SK-N-SH treated with all-trans-retinoic acid at 6 μM for 48 hours (cell line): ENCODE results near the gene GYG1.

Source experiments
- ATAC-seq: fragments of 200-7000 bp; cut with Tn5 transposase; 3 replicates; pipeline ENCODE4 v1.9.1; 2020; ENCODE audit warnings: mild to moderate bottlenecking, moderate library complexity
- ARNTL ChIP-seq: fragments of 450-650 bp; formaldehyde crosslinking; IDR thresholded peaks from 2 replicates; pipeline ENCODE4 v1.5.0; 2020; ENCODE audit warnings: low read depth, mild to moderate bottlenecking, moderate library complexity, borderline replicate concordance
- BACH2 ChIP-seq: fragments of 250-450 bp; sonication (Bioruptor Pico); IDR thresholded peaks from 2 replicates; pipeline ENCODE4 v1.9.0; 2021; ENCODE audit warnings: mild to moderate bottlenecking, borderline replicate concordance
- CSDC2 ChIP-seq: fragments of 250-450 bp; sonication (Bioruptor Pico); IDR thresholded peaks from 2 replicates; pipeline ENCODE4 v1.5.0; 2020; ENCODE audit warnings: mild to moderate bottlenecking, moderate library complexity
- GLIS3 ChIP-seq: fragments of 250-450 bp; sonication (Bioruptor Pico); IDR thresholded peaks from 2 replicates; pipeline ENCODE4 v1.5.0; 2020; ENCODE audit warnings: mild to moderate bottlenecking, moderate library complexity
- ISL1 ChIP-seq: fragments of 250-450 bp; sonication (Bioruptor Pico); IDR thresholded peaks from 2 replicates; pipeline ENCODE4 v2.1.2; 2022; ENCODE audit warnings: mild to moderate bottlenecking, moderate library complexity
- PPARA ChIP-seq: fragments of 250-450 bp; sonication (Bioruptor Pico); IDR thresholded peaks from 2 replicates; pipeline ENCODE4 v1.5.0; 2020; ENCODE audit warnings: mild to moderate bottlenecking, borderline replicate concordance
- RARB ChIP-seq: fragments of 250-450 bp; sonication (Bioruptor Pico); IDR thresholded peaks from 2 replicates; pipeline ENCODE4 v1.8.0; 2021; ENCODE audit warnings: mild to moderate bottlenecking, moderate library complexity
- SNAI2 ChIP-seq: fragments of 250-450 bp; sonication (Bioruptor Pico); IDR thresholded peaks from 2 replicates; pipeline ENCODE4 v1.5.0; 2020; ENCODE audit warnings: mild to moderate bottlenecking, moderate library complexity
- TCF4 ChIP-seq: fragments of 250-450 bp; sonication (Bioruptor Pico); IDR thresholded peaks from 2 replicates; pipeline ENCODE4 v1.8.0; 2021; ENCODE audit warnings: mild to moderate bottlenecking, moderate library complexity, borderline replicate concordance
- TOX ChIP-seq: fragments of 250-450 bp; sonication (Bioruptor Pico); IDR thresholded peaks from 2 replicates; pipeline ENCODE4 v1.8.0; 2021; ENCODE audit warnings: mild to moderate bottlenecking, moderate library complexity, borderline replicate concordance
- ZFP30 ChIP-seq: fragments of 450-650 bp; formaldehyde crosslinking; IDR thresholded peaks from 2 replicates; pipeline ENCODE4 v1.5.0; 2022; ENCODE audit warnings: mild to moderate bottlenecking, moderate library complexity
- ZNF565 ChIP-seq: fragments of 450-650 bp; formaldehyde crosslinking; conservative IDR thresholded peaks from 2 replicates; pipeline ENCODE4 v1.5.0; 2020; ENCODE audit warnings: low read depth, mild to moderate bottlenecking, moderate library complexity
- ZNF70 ChIP-seq: fragments of 450-650 bp; formaldehyde crosslinking; IDR thresholded peaks from 2 replicates; pipeline ENCODE4 v1.5.0; 2020; ENCODE audit warnings: mild to moderate bottlenecking, moderate library complexity
- ZNF8 ChIP-seq: fragments of 450-650 bp; formaldehyde crosslinking; IDR thresholded peaks from 2 replicates; pipeline ENCODE4 v1.5.0; 2020; ENCODE audit warnings: mild to moderate bottlenecking, moderate library complexity
- TF ChIP-seq, protein P1 (sequence below): fragments of 250-450 bp; sonication (Bioruptor Pico); IDR thresholded peaks from 2 replicates; pipeline ENCODE4 v1.8.0; 2020; ENCODE audit warnings: mild to moderate bottlenecking, moderate library complexity, borderline replicate concordance
- TF ChIP-seq, protein P2 (sequence below): fragments of 250-450 bp; sonication (Bioruptor Pico); IDR thresholded peaks from 2 replicates; pipeline ENCODE4 v1.5.0; 2020; ENCODE audit warnings: mild to moderate bottlenecking, moderate library complexity
- TF ChIP-seq, protein P3 (sequence below): fragments of 250-450 bp; sonication (Bioruptor Pico); IDR thresholded peaks from 2 replicates; pipeline ENCODE4 v1.5.1; 2020; ENCODE audit warnings: low read depth, mild to moderate bottlenecking, moderate library complexity
- TF ChIP-seq, protein P4 (sequence below): fragments of 250-450 bp; sonication (Bioruptor Pico); IDR thresholded peaks from 2 replicates; pipeline ENCODE4 v1.8.0; 2021; ENCODE audit warnings: low read depth, mild to moderate bottlenecking, moderate library complexity, borderline replicate concordance
- TF ChIP-seq, protein P5 (sequence below): fragments of 250-450 bp; sonication (Bioruptor Pico); IDR thresholded peaks from 2 replicates; pipeline ENCODE4 v1.5.1; 2021; ENCODE audit warnings: mild to moderate bottlenecking, moderate library complexity

The GYG1 gene

DNA sequence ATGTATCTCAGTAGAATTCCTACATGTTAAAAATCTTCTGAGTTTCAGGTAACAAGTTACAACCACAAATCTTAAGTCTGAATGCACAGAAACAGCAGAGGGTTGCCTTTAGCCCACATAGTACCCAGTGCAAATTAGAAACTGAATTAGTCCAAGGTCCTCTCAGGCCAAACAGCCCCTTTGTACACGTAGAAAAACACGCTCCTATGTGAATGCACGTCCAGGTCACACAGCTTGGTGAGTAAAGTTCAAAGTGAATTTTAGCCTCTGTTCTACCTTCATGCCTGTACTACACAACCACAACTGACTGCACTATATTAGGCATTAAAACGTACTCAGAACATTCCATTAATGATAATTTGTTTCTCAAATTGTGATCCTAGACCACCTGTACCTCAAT lies 46.3 kb downstream of the GYG1 start:
- TF ChIP-seq SNAI2 (CRISPR knock-in tag), result no peak
- TF ChIP-seq, protein P1, sequence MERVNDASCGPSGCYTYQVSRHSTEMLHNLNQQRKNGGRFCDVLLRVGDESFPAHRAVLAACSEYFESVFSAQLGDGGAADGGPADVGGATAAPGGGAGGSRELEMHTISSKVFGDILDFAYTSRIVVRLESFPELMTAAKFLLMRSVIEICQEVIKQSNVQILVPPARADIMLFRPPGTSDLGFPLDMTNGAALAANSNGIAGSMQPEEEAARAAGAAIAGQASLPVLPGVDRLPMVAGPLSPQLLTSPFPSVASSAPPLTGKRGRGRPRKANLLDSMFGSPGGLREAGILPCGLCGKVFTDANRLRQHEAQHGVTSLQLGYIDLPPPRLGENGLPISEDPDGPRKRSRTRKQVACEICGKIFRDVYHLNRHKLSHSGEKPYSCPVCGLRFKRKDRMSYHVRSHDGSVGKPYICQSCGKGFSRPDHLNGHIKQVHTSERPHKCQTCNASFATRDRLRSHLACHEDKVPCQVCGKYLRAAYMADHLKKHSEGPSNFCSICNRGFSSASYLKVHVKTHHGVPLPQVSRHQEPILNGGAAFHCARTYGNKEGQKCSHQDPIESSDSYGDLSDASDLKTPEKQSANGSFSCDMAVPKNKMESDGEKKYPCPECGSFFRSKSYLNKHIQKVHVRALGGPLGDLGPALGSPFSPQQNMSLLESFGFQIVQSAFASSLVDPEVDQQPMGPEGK, result no peak
- TF ChIP-seq, protein P2, sequence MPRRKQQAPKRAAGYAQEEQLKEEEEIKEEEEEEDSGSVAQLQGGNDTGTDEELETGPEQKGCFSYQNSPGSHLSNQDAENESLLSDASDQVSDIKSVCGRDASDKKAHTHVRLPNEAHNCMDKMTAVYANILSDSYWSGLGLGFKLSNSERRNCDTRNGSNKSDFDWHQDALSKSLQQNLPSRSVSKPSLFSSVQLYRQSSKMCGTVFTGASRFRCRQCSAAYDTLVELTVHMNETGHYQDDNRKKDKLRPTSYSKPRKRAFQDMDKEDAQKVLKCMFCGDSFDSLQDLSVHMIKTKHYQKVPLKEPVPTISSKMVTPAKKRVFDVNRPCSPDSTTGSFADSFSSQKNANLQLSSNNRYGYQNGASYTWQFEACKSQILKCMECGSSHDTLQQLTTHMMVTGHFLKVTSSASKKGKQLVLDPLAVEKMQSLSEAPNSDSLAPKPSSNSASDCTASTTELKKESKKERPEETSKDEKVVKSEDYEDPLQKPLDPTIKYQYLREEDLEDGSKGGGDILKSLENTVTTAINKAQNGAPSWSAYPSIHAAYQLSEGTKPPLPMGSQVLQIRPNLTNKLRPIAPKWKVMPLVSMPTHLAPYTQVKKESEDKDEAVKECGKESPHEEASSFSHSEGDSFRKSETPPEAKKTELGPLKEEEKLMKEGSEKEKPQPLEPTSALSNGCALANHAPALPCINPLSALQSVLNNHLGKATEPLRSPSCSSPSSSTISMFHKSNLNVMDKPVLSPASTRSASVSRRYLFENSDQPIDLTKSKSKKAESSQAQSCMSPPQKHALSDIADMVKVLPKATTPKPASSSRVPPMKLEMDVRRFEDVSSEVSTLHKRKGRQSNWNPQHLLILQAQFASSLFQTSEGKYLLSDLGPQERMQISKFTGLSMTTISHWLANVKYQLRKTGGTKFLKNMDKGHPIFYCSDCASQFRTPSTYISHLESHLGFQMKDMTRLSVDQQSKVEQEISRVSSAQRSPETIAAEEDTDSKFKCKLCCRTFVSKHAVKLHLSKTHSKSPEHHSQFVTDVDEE, result no peak
- TF ChIP-seq ISL1 (CRISPR knock-in tag), result no peak
- TF ChIP-seq, all 23 proteins: peak for 0

DNA sequence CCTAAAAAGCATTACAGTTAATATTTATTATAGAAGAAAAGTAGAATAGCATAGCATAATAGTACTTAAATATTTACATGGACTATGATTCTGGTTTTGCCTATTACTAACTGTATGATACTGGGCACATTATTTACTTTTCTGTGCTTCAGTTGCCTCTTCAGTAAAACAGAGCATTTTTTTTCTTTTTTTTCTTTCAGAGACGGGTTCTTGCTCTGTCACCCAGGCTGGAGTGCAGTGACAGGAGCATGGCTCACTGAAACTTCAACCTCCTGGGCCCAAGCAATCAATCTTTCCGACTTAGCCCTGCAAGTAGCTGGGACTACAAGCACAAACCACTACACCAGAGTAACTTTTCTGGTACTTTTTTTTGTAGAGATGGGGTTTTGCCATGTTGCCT lies 47.0 kb downstream of the GYG1 start:
- ATAC-seq, result no peak
- TF ChIP-seq, protein P3, sequence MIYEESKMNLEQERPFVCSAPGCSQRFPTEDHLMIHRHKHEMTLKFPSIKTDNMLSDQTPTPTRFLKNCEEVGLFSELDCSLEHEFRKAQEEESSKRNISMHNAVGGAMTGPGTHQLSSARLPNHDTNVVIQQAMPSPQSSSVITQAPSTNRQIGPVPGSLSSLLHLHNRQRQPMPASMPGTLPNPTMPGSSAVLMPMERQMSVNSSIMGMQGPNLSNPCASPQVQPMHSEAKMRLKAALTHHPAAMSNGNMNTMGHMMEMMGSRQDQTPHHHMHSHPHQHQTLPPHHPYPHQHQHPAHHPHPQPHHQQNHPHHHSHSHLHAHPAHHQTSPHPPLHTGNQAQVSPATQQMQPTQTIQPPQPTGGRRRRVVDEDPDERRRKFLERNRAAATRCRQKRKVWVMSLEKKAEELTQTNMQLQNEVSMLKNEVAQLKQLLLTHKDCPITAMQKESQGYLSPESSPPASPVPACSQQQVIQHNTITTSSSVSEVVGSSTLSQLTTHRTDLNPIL (CRISPR knock-in tag), result no peak

More for the DNA sequence above, 46.3 kb downstream of the GYG1 start:
- ATAC-seq, result no peak

DNA sequence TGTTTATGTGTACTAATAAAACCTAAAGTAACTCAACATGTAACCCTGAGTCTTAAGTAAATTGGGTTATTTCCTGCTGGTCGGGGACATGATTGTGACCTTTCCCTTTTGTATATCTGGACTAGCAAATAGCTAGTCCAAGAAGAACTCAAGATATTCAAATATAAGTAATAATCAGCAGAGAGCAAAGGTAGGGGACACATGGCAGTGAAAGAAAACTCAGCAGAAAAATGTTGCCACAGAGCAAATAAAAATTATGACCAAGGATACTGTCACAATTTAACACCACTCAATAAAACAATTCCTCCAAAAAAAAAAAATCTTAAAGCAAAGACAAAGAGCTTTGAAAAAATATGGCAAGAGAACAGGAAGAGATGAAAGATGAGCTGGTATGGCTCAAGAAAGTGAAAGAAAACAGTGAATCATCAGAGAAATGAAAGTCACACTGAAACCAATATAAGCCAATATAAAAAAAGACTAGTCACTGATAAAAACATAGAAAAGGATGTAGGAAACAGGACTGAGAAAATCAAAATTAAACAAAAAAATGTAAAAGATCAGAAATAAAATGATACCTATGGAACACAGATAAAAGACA lies 51.5 kb downstream of the GYG1 start:
- TF ChIP-seq SNAI2 (CRISPR knock-in tag), result no peak
- TF ChIP-seq CSDC2 (CRISPR knock-in tag), result no peak
- TF ChIP-seq, protein P4, sequence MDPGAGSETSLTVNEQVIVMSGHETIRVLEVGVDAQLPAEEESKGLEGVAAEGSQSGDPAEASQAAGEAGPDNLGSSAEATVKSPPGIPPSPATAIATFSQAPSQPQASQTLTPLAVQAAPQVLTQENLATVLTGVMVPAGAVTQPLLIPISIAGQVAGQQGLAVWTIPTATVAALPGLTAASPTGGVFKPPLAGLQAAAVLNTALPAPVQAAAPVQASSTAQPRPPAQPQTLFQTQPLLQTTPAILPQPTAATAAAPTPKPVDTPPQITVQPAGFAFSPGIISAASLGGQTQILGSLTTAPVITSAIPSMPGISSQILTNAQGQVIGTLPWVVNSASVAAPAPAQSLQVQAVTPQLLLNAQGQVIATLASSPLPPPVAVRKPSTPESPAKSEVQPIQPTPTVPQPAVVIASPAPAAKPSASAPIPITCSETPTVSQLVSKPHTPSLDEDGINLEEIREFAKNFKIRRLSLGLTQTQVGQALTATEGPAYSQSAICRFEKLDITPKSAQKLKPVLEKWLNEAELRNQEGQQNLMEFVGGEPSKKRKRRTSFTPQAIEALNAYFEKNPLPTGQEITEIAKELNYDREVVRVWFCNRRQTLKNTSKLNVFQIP (CRISPR knock-in tag), result no peak
- no peak for TF ChIP-seq ARNTL (CRISPR knock-in tag)
- TF ChIP-seq, protein P1, result no peak
- no peak for TF ChIP-seq ZFP30 (CRISPR knock-in tag)
- no peak for TF ChIP-seq ISL1 (CRISPR knock-in tag)
- TF ChIP-seq, protein P5, sequence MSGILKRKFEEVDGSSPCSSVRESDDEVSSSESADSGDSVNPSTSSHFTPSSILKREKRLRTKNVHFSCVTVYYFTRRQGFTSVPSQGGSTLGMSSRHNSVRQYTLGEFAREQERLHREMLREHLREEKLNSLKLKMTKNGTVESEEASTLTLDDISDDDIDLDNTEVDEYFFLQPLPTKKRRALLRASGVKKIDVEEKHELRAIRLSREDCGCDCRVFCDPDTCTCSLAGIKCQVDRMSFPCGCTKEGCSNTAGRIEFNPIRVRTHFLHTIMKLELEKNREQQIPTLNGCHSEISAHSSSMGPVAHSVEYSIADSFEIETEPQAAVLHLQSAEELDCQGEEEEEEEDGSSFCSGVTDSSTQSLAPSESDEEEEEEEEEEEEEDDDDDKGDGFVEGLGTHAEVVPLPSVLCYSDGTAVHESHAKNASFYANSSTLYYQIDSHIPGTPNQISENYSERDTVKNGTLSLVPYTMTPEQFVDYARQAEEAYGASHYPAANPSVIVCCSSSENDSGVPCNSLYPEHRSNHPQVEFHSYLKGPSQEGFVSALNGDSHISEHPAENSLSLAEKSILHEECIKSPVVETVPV (CRISPR knock-in tag), result no peak
- no peak for TF ChIP-seq TOX (CRISPR knock-in tag)
- TF ChIP-seq GLIS3 (CRISPR knock-in tag), result no peak
- ATAC-seq, result peak; percentile 59

DNA sequence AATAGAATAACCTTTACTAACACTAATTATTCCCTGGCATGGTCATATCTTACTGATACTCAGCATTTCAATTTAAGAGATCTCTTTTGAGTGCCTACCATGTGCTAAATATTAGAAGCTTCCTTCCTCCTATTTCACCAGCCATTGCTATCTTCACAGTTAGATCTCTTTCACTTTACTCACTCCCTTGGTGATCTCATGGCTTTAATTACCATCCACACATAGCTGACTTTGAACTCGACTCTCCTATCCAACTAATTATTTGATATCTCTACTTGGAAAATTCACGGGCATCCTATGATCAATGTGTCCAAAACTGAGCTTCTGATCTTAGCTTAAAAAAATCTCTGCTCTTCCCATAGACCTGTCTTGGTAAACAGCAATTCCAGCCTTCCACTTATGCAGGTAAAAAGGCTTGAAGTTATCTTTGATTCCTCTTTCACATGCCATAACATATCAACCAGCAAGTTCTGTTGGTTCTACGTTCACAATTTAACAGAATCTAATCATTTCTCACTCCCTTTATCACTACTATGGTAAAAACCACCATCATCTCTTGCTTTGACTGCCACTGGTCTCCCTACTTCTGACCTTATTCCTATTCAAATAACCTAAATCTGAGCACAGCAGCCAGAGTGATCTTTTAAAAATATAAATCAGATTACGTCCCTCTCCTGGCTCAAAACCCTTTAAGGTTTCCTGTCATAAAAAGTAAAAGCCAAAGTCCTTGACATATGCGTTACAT lies 53.2 kb downstream of the GYG1 start:
- no peak for ATAC-seq
- TF ChIP-seq BACH2 (CRISPR knock-in tag) (no peak), TCF4 (CRISPR knock-in tag) (no peak), ZNF8 (no peak), ARNTL (CRISPR knock-in tag) (no peak), CSDC2 (CRISPR knock-in tag) (no peak), ZNF70 (CRISPR knock-in tag) (no peak), ZNF565 (CRISPR knock-in tag) (no peak), PPARA (no peak), RARB (CRISPR knock-in tag) (no peak)
- TF ChIP-seq, protein P4 (CRISPR knock-in tag), result no peak
- TF ChIP-seq, protein P5 (CRISPR knock-in tag), result no peak
